T-cell (primary cell): ENCODE data around the gene ZNF768. TPM values are rescaled to one million over a fixed set of nuclear protein-coding genes. Genes with fewer than 3 reads are reported as not detected.

Source experiments
- ATAC-seq, 4 experiments: fragments of 200-7000 bp in 3 of 4; fragments of 150-1000 bp in 1 of 4; cut with Tn5 transposase; replicated peaks in 1 of 4; 1 replicate in 3 of 4; 2 replicates in 1 of 4; pipeline ENCODE4 v1.10.0; 2021; ENCODE audit warnings: moderate library complexity in 3 of 4, mild to moderate bottlenecking in 2 of 4, moderate number of reproducible peaks in 1 of 4
- CTCF ChIA-PET, 2 donors: fragments of 300-600 bp; sonication (Branson Sonifier 250); formaldehyde crosslinking; loops; one replicate each; lab custom pipeline; 2022; ENCODE audit warnings: antibody characterized with exemption in 2 of 2; lab: Charles Lee
- POLR2A ChIA-PET, 2 donors: fragments of 300-600 bp; sonication (Branson Sonifier 250); formaldehyde crosslinking; loops; one replicate each; lab custom pipeline; 2022; ENCODE audit warnings: antibody characterized with exemption in 2 of 2; lab: Charles Lee
- DNase-seq, 35 experiments: peaks; one replicate each; pipeline versions ENCODE4 v3.0.0 to v3.0.0-alpha.2; 2013 to 2023
- H3K27ac ChIP-seq: one replicate; pipeline ENCODE4 v1.5.1; 2013; ENCODE audit warnings: low read length
- H3K27me3 ChIP-seq, 2 experiments: replicated peaks in 1 of 2; 1 replicate in 1 of 2; 2 replicates in 1 of 2; pipeline versions ENCODE4 v1.6.1 to v1.7.0; 2013; ENCODE audit warnings: low read length in 1 of 2, mixed read lengths in 1 of 2; ENCODE audit not compliant: control insufficient read depth in 2 of 2, insufficient read depth in 2 of 2; ENCODE audit errors: extremely low read depth in 1 of 2
- H3K36me3 ChIP-seq, 2 donors: 1 replicate in 1 of 2; 2 replicates in 1 of 2; pipeline versions ENCODE4 v1.6.1 to v1.7.0; 2013; ENCODE audit warnings: low read length in 1 of 2; ENCODE audit not compliant: control insufficient read depth in 2 of 2, insufficient read depth in 1 of 2; ENCODE audit errors: extremely low read depth in 1 of 2
- H3K4me1 ChIP-seq, 2 experiments: 1 replicate in 1 of 2; 2 replicates in 1 of 2; pipeline versions ENCODE4 v1.6.1 to v1.7.0; 2013; ENCODE audit warnings: low read length in 2 of 2, mixed read lengths in 1 of 2; ENCODE audit not compliant: insufficient read depth in 2 of 2, control insufficient read depth in 1 of 2; ENCODE audit errors: extremely low read depth in 1 of 2
- H3K4me3 ChIP-seq, 2 donors: 1 replicate in 1 of 2; 2 replicates in 1 of 2; pipeline versions ENCODE4 v1.5.1 to v1.7.0; 2013; ENCODE audit warnings: mild to moderate bottlenecking in 2 of 2, low read length in 1 of 2, moderate library complexity in 1 of 2; ENCODE audit not compliant: control insufficient read depth in 1 of 2; ENCODE audit errors: extremely low read depth in 1 of 2
- H3K9me3 ChIP-seq: 2 replicates; pipeline ENCODE4 v1.7.0; 2013
- H3K27ac Mint-ChIP-seq, 2 donors: one replicate each; pipeline ENCODE4 v1.8.0; 2020 to 2021; ENCODE audit warnings: mild to moderate bottlenecking in 2 of 2, mixed read lengths in 2 of 2
- H3K27me3 Mint-ChIP-seq, 2 donors: one replicate each; pipeline ENCODE4 v1.8.0; 2021 to 2022; ENCODE audit warnings: mixed read lengths in 2 of 2
- H3K36me3 Mint-ChIP-seq: one replicate; pipeline ENCODE4 v1.8.0; 2021; ENCODE audit warnings: mixed read lengths
- H3K4me1 Mint-ChIP-seq, 3 donors: one replicate each; pipeline ENCODE4 v1.8.0; 2020 to 2022; ENCODE audit warnings: mixed read lengths in 3 of 3, mild to moderate bottlenecking in 1 of 3
- H3K4me3 Mint-ChIP-seq, 3 donors: one replicate each; pipeline ENCODE4 v1.8.0; 2020 to 2022; ENCODE audit warnings: mild to moderate bottlenecking in 3 of 3, mixed read lengths in 3 of 3, moderate library complexity in 3 of 3
- H3K9me3 Mint-ChIP-seq, 3 donors: one replicate each; pipeline ENCODE4 v1.8.0; 2020 to 2022; ENCODE audit warnings: mixed read lengths in 3 of 3
- WGBS: methylation state at CpG from one replicate; pipeline ENCODE4 v1.1.5; 2013; ENCODE audit warnings: missing lambda C conversion rate; ENCODE audit not compliant: insufficient coverage; 5-methylcytosine and 5-hydroxymethylcytosine counted together
- total RNA-seq, 35 experiments: library from RNA in 6 of 35; stranded (reverse) in 6 of 35; fragments of 120-200 nt in 1 of 35; gene quantifications; one replicate each; pipeline versions ENCODE4 v1.2.1 to v1.2.4 and lab custom pipeline; 2013 to 2026

The ZNF768 gene
- total RNA-seq, 5 donors from 2014 or later (not counting 1 experiment from before 2014, with no cell fraction given) = 5.0 to 8.3 (median 7.2) TPM

GRCh38 chr16:30491744-30492308, 34.5 kb downstream of the ZNF768 start:
- DNase-seq = peak in 3 of 35 experiments; percentile 23 to 41 (median 40)
- H3K9me3 ChIP-seq = no peaks in the 10 kb centered on the region
- no peak overlapping the region for H3K4me3 ChIP-seq
- Mint-ChIP-seq H3K27me3 (no peaks in the 10 kb centered on the region), H3K4me1 (peaks cover 25 to 28% (median 28%) of the 10 kb centered on the region in 3 donors), H3K27ac (peak overlapping the region; percentile 69 to 88), H3K9me3 (no peaks in the 10 kb centered on the region), H3K36me3 (peaks cover 45% of the 10 kb centered on the region), H3K4me3 (no peak overlapping the region)
- H3K36me3 ChIP-seq = peaks cover 21 to 89% of the 10 kb centered on the region in 2 donors
- ChIA-PET POLR2A (interaction anchor here (0.6 to 0.7 kb wide), 2 partner anchors 44 to 101 kb away, joined by 3 to 5 read pairs; no protein-coding TSS in a partner anchor), CTCF (interaction anchor here (0.6 to 1.3 kb wide), 4 partner anchors 13 to 828 kb away, joined by 3 to 5 read pairs (median 4); partner anchors contain the start of gene DCTPP1 (in 1 of the 2))
- 68% methylated on average over 4 of the region's 6 CpGs for WGBS
- ATAC-seq = peak; percentile 71 to 91 (median 84)
- H3K4me1 ChIP-seq = peaks cover 0 to 49% of the 10 kb centered on the region in 2 experiments
- H3K27ac ChIP-seq = no peak overlapping the region
- no peaks in the 10 kb centered on the region for H3K27me3 ChIP-seq

GRCh38 chr16:30491229-30491628, 35.1 kb downstream of the ZNF768 start:
- ATAC-seq (no peak), DNase-seq (no peak)
- Histone ChIP-seq H3K4me3 (no peak overlapping the region), H3K9me3 (no peaks in the 10 kb centered on the region), H3K27me3 (no peaks in the 10 kb centered on the region), H3K4me1 (peaks cover 0 to 49% of the 10 kb centered on the region in 2 experiments), H3K36me3 (peaks cover 21 to 89% of the 10 kb centered on the region in 2 donors), H3K27ac (no peak overlapping the region)
- H3K27me3 Mint-ChIP-seq = no peaks in the 10 kb centered on the region
- peak overlapping the region; percentile 62 to 88 for H3K27ac Mint-ChIP-seq
- ChIA-PET POLR2A (interaction anchor here (0.6 kb wide), 2 partner anchors 101 to 286 kb away, joined by 4 to 5 read pairs; no protein-coding TSS in a partner anchor), CTCF (interaction anchor here in 1 of 2 donors (0.6 to 1.1 kb wide), 3 partner anchors 42 to 828 kb away, joined by 3 read pairs; no protein-coding TSS in a partner anchor)
- H3K36me3 Mint-ChIP-seq = peaks cover 48% of the 10 kb centered on the region
- H3K9me3 Mint-ChIP-seq = no peaks in the 10 kb centered on the region
- peaks cover 30 to 31% (median 31%) of the 10 kb centered on the region in 3 donors for H3K4me1 Mint-ChIP-seq
- 100% methylated on average over 2 of the region's 4 CpGs for WGBS
- no peak overlapping the region for H3K4me3 Mint-ChIP-seq

- Histone ChIP-seq H3K27me3 (no peaks in the 10 kb centered on the region), H3K4me3 (no peak overlapping the region), H3K27ac (no peak overlapping the region), H3K9me3 (no peaks in the 10 kb centered on the region), H3K36me3 (peaks cover 21 to 89% of the 10 kb centered on the region in 2 donors), H3K4me1 (peaks cover 0 to 53% of the 10 kb centered on the region in 2 experiments)
- 95% methylated on average over 4 of the region's 6 CpGs for WGBS
- peaks cover 31 to 36% (median 35%) of the 10 kb centered on the region in 3 donors for H3K4me1 Mint-ChIP-seq
- H3K9me3 Mint-ChIP-seq = no peaks in the 10 kb centered on the region
- peaks cover 49% of the 10 kb centered on the region for H3K36me3 Mint-ChIP-seq
- H3K4me3 Mint-ChIP-seq = no peak overlapping the region
- POLR2A ChIA-PET = no interaction called here
- ATAC-seq (no peak), DNase-seq (no peak)
- CTCF ChIA-PET = interaction anchor here in 1 of 2 donors (0.7 kb wide), 1 partner anchor 41 kb away, joined by 3 read pairs; no protein-coding TSS in a partner anchor
- peak overlapping the region; percentile 19 to 88 for H3K27ac Mint-ChIP-seq
- H3K27me3 Mint-ChIP-seq = no peaks in the 10 kb centered on the region
Measured at GRCh38 chr16:30490210-30490609, 36.2 kb downstream of the ZNF768 start.

GRCh38 chr16:30488764-30489605, 37.4 kb downstream of the ZNF768 start:
- H3K4me3 ChIP-seq = no peak overlapping the region
- Mint-ChIP-seq H3K27ac (peak overlapping the region; percentile 52 to 71), H3K36me3 (peaks cover 41% of the 10 kb centered on the region), H3K9me3 (no peaks in the 10 kb centered on the region), H3K4me1 (peaks cover 24 to 41% (median 37%) of the 10 kb centered on the region in 3 donors), H3K27me3 (no peaks in the 10 kb centered on the region), H3K4me3 (no peak overlapping the region)
- no peak for DNase-seq
- H3K9me3 ChIP-seq = no peaks in the 10 kb centered on the region
- peaks cover 0 to 55% of the 10 kb centered on the region in 2 experiments for H3K4me1 ChIP-seq
- ATAC-seq = no peak
- ChIA-PET CTCF (no interaction called here), POLR2A (interaction anchor here (0.6 kb wide), 2 partner anchors 114 to 366 kb away, joined by 3 to 4 read pairs; partner anchors contain the start of gene MAPK3 (in 1 of the 2))
- peaks cover 20 to 86% of the 10 kb centered on the region in 2 donors for H3K36me3 ChIP-seq
- H3K27ac ChIP-seq = no peak overlapping the region
- H3K27me3 ChIP-seq = no peaks in the 10 kb centered on the region
- WGBS = 96% methylated on average over 6 of the region's 11 CpGs

GRCh38 chr16:30485818-30486436, 40.4 kb downstream of the ZNF768 start:
- WGBS = 89% methylated on average over 4 of the region's 7 CpGs
- DNase-seq = no peak
- ChIA-PET POLR2A (interaction anchor here (0.6 to 0.7 kb wide), 2 partner anchors 18 to 51 kb away, joined by 3 to 5 read pairs; no protein-coding TSS in a partner anchor), CTCF (no interaction called here)
- Mint-ChIP-seq H3K27me3 (no peaks in the 10 kb centered on the region), H3K36me3 (peaks cover 53% of the 10 kb centered on the region), H3K4me3 (no peak overlapping the region), H3K27ac (peak overlapping the region; percentile 48 to 65), H3K9me3 (no peaks in the 10 kb centered on the region), H3K4me1 (peaks cover 25 to 54% (median 44%) of the 10 kb centered on the region in 3 donors)
- Histone ChIP-seq H3K27ac (no peak overlapping the region), H3K9me3 (no peaks in the 10 kb centered on the region), H3K27me3 (no peaks in the 10 kb centered on the region), H3K4me3 (no peak overlapping the region), H3K36me3 (peaks cover 27 to 94% of the 10 kb centered on the region in 2 donors), H3K4me1 (peaks cover 0 to 70% of the 10 kb centered on the region in 2 experiments)
- no peak for ATAC-seq
